ENCODE results near the gene MINDY4. TPM values are rescaled to one million over a fixed set of nuclear protein-coding genes. Genes with fewer than 3 reads are reported as not detected.
A peak's percentile ranks its signal among the peaks of the same experiment; 100 is the strongest.

Gene MINDY4
- total RNA-seq, 1 donor from 2014 or later: 2.8 TPM

- no peak for ATAC-seq (ENCODE audit: poor library complexity)
- no peak for DNase-seq
Observed at GRCh38 chr7:30900053-30900452, 128.8 kb downstream of the MINDY4 start.

GRCh38 chr7:30900803-30901362, 129.7 kb downstream of the MINDY4 start:
- intact Hi-C loops (cut with DNase I): no loop called here
- DNase-seq: no peak
- no peak for ATAC-seq (ENCODE audit: poor library complexity)

More at GRCh38 chr7:30900053-30900452, 128.8 kb downstream of the MINDY4 start:
- intact Hi-C loops (cut with DNase I): no loop called here

GRCh38 chr7:30901856-30902255, 130.6 kb downstream of the MINDY4 start:
- ATAC-seq (ENCODE audit: poor library complexity) (no peak), DNase-seq (no peak)
- intact Hi-C loops (cut with DNase I): no loop called here

- intact Hi-C loops (cut with DNase I): no loop called here
- DNase-seq (no peak), ATAC-seq (ENCODE audit: poor library complexity) (no peak)
Observed at GRCh38 chr7:30902466-30902865, 131.2 kb downstream of the MINDY4 start.

GRCh38 chr7:30903146-30903545, 131.9 kb downstream of the MINDY4 start:
- intact Hi-C loops (cut with DNase I): no loop called here
- DNase-seq: no peak
- no peak for ATAC-seq (ENCODE audit: poor library complexity)

GRCh38 chr7:30904561-30904960, 133.3 kb downstream of the MINDY4 start:
- intact Hi-C loops (cut with DNase I): no loop called here
- DNase-seq (no peak), ATAC-seq (ENCODE audit: poor library complexity) (no peak)

- intact Hi-C loops (cut with DNase I): no loop called here
- DNase-seq: no peak
- ATAC-seq (ENCODE audit: poor library complexity): no peak
Observed at GRCh38 chr7:30905078-30906012, 134.1 kb downstream of the MINDY4 start.

- ATAC-seq (ENCODE audit: poor library complexity): no peak
- intact Hi-C loops (cut with DNase I): no loop called here
- DNase-seq: no peak
Observed at GRCh38 chr7:30906014-30906413, 134.8 kb downstream of the MINDY4 start.

GRCh38 chr7:30906515-30907240, 135.5 kb downstream of the MINDY4 start:
- intact Hi-C loops (cut with DNase I): no loop called here

GRCh38 chr7:30907527-30908267, 136.5 kb downstream of the MINDY4 start:
- DNase-seq (peak; percentile 65), ATAC-seq (ENCODE audit: poor library complexity) (peak; percentile 2)
- intact Hi-C loops (cut with DNase I): no loop called here

More at GRCh38 chr7:30906515-30907240, 135.5 kb downstream of the MINDY4 start:
- ATAC-seq (ENCODE audit: poor library complexity) (no peak), DNase-seq (no peak)

- ATAC-seq (ENCODE audit: poor library complexity) (no peak), DNase-seq (no peak)
- intact Hi-C loops (cut with DNase I): no loop called here
Observed at GRCh38 chr7:30908681-30909080, 137.5 kb downstream of the MINDY4 start.

GRCh38 chr7:30909431-30909830, 138.2 kb downstream of the MINDY4 start:
- intact Hi-C loops (cut with DNase I): no loop called here
- ATAC-seq (ENCODE audit: poor library complexity) (no peak), DNase-seq (no peak)

- ATAC-seq (ENCODE audit: poor library complexity) (no peak), DNase-seq (no peak)
- intact Hi-C loops (cut with DNase I): no loop called here
Observed at GRCh38 chr7:30910411-30911073, 139.3 kb downstream of the MINDY4 start.

- DNase-seq (no peak), ATAC-seq (ENCODE audit: poor library complexity) (no peak)
- intact Hi-C loops (cut with DNase I): no loop called here
Observed at GRCh38 chr7:30911133-30911532, 139.9 kb downstream of the MINDY4 start.

GRCh38 chr7:30911561-30911969, 140.3 kb downstream of the MINDY4 start, which contains the start of gene AQP1:
Gene AQP1 (plus strand): TSS chr7:30911853. CDS start chr7:30911910, 57 bp downstream.
- DNase-seq (peak; percentile 90), ATAC-seq (ENCODE audit: poor library complexity) (peak; percentile 73)
- intact Hi-C loops (cut with DNase I): no loop called here

- intact Hi-C loops (cut with DNase I): no loop called here
- DNase-seq: no peak
- peak; percentile 31 for ATAC-seq (ENCODE audit: poor library complexity)
Observed at GRCh38 chr7:30912021-30912730, 141.0 kb downstream of the MINDY4 start.

- DNase-seq (no peak), ATAC-seq (ENCODE audit: poor library complexity) (no peak)
- intact Hi-C loops (cut with DNase I): no loop called here
Observed at GRCh38 chr7:30912731-30912985, 141.4 kb downstream of the MINDY4 start.
